GM18508 (cell line): ENCODE data around the gene PAPSS1.
A peak's percentile ranks its signal among the peaks of the same experiment; 100 is the strongest.
"Not testable (repeated sequence)": the region's sequence is repeated elsewhere in the genome, so short reads cannot be mapped to it uniquely, and the experiment has no call there.

Experiments used
- ATAC-seq: cut with Tn5 transposase; IDR thresholded peaks from one replicate; pipeline ENCODE4 v1.9.1; 2021; ENCODE audit warnings: moderate number of reproducible peaks; ENCODE audit not compliant: insufficient read depth, unreplicated experiment

The PAPSS1 gene

DNA sequence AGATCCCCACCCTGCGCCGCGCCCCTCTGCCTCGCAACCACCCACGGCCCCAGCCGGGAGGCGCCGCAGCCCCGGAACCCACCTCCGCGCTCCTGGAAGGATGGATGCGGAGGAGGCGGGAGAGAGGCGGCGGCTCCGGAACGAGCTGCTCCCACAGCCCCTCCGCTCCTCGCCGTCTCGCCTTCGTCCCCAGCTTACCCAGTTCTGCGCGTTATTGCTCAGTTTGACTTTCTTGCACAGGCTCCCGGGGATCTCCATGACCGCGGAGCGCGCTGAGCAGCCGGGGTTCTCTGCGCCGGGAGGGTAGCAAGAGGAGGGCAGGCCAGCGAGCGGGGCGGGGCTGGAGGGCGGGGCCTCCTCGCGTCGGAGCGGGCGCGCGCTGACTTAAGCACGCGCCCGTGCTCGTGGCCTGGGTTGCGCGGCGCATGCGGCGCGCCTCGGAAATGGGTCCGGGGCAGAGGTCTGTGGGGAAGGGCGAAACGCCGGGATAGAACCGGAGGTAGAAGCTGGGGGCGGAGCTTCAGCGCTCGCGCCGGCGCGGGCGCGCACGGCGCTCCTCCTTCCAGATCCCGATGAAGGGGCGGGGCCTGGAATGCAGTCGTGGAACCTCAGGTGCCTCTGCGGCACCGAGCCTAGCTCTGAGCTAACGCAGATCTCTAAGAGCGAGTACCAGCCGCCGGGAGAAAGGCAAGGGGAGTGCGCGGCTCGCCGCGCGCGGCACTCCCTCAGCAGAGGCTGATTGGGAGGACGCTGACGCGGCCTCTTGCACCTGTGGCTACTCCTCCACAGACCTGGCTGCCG lies at the start of gene PAPSS1:
TSS of gene PAPSS1 (minus strand) at position 313 of the 801 bp plus-strand sequence. CDS start at position 258, 55 bp downstream.
- ATAC-seq: peak; percentile 68

DNA sequence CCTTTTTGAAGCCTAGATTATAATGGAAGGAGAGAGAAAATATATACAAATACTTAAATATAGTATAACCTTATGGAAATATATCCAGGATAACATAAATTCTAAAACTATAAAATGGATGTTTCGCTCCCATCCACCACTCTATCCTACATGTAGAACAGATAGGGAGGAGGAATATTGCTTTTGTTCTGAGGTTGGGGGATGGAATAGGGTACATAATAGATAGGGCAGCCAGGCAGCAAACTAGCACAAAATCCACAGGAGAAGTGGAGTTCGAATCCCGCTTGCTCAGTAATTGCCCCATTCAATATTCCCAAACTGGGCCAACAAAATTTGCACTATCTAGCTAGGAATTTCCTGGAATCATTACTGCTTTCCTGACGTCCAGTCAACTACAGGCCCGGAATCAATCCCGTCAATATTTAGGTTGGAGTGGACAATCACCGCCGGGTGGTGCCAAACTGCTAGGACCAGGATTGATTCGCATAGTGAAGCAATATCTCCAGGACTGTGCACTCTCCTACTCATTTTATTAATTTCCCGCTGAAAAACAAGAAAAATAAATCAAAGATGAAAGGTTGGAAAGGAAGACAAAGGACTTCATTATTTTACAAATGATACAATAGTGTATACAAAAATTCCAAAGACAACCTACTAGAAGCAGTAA lies 40.4 kb upstream of the PAPSS1 start:
- ATAC-seq: no peak

DNA sequence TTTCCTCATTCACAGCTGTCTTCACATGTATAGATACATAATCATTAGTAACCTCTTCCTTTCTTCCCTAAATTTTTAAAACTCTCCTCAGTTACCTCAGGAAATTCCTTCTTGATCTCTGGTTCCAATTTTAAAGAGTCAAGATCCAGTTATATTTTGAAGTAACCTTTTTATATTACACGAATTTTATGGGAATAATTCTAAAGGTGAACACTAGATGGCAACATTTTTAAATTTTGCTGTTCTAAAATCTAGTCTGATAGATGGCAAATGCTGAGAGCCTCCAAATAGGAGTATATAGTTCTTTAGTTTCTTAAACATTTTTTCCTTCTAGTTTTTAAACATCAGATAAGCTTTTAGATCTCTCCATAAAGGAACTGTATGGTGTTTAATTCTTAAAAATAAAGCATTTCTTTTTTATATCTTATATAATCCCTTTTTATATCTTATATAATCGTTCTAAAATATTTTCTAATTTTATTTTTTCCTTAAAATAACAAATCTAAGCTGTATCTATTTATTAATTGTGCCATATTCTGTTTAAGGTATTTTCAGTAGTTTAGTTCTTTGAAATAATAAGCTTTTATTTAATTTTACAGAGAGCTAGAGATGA lies 37.9 kb upstream of the PAPSS1 start:
- ATAC-seq: no peak

DNA sequence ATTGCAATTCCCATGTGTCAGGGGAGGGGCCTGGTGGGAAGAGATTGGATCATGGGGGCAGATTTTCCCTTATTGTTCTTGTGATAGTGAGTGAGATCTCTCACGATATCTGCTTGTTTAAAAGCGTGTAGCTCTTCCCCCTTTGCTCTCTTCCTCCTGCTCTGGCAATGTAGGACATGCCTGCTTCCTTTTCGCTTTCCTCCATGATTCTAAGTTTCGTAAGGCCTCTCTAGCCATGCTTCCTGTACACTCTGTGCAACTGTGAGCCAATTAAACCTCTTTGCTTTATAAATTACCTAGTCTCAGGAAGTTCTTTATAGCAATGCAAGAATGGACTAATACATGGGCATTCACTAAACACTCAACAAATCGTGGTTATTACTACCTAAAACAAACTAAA lies 37.2 kb upstream of the PAPSS1 start:
- ATAC-seq: no peak

DNA sequence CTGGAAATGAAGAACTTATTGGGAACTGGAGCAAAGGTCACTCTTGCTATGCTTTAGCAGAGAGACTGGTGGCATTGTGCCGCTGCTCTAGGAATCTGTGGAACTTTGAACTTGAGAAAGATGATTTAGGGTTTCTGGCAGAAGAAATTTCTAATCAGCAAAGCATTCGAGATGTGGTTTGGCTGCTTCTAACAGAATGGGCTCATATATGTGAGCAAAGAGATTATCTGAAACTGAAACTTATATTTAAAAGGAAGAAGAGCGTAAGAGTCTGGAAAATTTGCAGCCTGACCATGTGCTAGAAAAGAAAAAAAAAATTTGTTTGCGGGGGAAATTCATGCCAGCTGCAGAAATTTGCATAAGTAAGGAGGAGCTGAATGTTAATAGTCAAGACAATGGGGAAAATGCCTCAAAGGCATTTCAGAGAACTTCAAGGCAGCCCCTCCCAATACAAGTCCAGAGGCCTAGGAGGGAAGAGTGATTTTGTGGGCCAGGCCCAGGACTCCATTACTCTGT lies 35.9 kb upstream of the PAPSS1 start:
- ATAC-seq: no peak

DNA sequence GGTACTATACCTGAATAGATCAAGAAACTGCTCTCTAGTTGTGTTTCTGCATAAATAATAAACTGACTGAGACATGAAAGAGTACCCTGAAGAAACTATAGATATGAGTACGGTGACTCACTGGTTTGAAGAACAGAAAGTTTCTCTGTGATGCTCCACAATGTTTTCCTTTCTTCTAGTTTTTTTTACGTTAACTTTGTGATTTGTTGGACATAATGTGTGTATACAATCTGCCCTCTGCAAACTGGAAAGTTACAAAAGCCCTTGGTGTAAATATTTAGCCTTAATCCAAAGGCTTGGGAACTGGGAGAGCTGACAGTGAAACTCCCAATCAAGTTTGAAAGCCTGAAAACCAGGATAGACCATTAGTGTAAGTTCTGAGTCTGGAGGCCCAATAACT lies 31.6 kb upstream of the PAPSS1 start:
- ATAC-seq: no peak

DNA sequence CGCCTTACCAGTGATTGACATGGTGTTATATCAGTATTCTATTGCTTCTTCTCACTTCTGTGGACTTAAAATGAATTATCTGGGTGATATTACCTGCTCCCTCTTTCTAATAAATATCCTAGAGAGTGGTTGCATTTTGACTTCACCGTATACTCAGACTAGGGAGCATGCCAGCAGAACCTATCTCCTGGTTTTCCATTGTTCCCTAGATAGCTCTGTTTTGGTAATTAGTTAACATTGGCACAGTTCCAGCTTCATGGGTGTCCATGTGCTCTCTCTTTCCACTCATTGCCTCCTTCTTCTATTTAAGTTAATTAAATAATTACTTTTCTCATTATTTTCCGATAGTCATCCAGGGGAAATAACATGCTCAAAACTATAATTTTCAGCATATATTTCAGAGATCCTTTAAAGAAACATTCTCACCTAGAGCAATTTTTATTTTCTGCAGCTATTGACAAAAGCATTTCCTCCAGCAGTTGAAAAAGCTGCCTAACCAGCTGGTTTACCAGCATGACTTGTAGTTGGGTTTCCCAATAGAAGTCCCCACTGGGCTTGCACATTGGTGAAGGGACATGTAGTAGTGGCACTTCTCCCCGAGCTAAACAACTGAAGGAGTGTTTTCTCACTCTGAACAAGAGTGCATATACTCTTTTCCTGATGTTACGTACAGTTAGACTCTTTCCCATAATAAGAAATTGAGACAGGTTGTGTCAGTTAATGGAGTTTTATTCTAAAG lies 27.9 kb upstream of the PAPSS1 start:
- ATAC-seq: no peak

DNA sequence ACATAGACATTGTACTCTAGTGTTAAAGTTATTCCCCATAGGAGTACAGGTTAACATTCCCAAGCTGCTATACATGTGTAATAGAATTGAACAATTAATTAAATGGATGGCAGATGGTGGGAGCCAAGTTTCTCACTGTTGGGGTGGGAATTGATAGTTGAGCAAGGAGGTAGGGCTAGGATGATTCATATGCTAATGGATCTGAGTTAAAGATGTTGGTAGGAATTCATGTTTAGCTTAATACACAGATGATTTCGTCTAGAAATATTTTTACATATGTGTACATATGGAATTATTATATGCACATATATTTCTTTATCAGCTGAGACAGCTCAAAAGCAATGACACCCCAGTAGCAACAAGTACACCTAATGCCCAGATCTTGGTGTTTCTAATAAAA lies 26.1 kb upstream of the PAPSS1 start:
- ATAC-seq: no peak

DNA sequence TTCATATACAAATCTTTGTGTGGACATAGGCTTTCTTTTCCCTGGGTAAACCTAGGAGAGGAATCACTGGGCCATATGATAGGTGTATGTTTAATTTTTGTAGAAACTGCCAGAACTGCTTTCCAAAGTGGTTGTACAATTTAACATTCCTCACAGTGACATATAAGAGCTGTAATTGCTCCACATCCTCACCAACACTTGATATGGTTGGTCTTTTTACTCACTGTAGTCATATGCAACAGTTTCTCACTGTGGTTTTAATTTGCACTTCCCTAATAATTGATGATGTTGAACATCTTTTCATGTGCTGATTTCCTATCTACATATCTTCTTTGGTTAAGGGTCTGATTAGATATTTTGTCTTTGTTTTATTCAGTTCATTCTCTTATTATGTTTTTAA lies 24.5 kb upstream of the PAPSS1 start:
- no peak for ATAC-seq

DNA sequence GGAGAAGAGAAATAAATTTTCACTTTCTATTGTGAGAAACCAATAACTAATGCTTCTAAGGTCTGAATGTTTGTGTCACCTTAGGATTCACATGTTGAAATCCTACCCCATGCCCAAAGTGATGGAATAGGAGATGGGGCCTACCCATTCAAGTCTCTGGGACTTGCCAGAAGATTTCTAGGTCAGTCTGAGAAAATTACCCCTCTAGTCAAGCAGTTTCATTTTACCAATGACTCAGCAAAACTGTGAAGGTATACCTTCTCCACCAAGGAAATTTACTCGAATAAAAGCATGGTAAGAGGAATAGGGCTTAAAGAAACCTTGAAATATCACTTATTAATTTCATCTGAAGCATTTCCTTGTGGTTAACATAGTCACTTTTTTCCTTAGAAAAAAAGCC lies 23.5 kb upstream of the PAPSS1 start:
- no peak for ATAC-seq

DNA sequence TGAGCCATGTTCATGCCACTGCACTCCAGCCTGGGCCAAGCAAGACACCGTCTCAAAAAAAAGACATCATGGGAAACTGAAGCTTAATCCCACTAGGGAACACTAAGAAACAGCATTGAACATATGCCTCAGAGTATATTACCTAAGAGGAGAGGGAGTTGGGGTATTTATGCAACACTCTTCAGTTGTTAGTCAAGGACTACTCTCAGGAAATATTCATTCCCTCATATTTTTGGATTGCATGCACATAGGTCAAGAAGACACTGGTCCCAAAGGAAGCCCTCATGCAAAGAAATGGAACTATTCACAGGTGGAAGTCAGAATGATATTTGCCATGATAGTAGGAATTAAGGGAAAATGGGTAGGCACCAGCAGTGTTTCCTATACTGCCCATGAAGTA lies 22.8 kb upstream of the PAPSS1 start:
- ATAC-seq: no peak

DNA sequence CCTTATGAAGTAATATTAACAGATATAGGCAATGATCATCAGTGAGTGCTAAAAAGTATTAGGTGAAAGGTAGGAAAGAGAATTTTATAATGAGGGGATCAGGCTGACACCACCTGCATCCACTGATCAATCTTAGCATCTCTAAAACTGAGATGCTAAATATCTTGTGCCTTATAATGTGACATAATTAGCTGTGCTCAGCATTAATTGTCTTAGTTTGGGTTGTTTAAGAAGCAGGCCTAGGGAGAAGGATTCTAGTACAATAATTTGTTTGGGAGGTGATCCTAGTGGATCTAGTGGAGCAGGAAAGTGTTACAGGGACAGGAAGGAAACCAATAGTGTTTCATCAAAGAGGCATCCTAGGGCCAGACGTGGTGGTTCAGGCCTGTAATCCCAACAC lies 22.2 kb upstream of the PAPSS1 start:
- no peak for ATAC-seq

DNA sequence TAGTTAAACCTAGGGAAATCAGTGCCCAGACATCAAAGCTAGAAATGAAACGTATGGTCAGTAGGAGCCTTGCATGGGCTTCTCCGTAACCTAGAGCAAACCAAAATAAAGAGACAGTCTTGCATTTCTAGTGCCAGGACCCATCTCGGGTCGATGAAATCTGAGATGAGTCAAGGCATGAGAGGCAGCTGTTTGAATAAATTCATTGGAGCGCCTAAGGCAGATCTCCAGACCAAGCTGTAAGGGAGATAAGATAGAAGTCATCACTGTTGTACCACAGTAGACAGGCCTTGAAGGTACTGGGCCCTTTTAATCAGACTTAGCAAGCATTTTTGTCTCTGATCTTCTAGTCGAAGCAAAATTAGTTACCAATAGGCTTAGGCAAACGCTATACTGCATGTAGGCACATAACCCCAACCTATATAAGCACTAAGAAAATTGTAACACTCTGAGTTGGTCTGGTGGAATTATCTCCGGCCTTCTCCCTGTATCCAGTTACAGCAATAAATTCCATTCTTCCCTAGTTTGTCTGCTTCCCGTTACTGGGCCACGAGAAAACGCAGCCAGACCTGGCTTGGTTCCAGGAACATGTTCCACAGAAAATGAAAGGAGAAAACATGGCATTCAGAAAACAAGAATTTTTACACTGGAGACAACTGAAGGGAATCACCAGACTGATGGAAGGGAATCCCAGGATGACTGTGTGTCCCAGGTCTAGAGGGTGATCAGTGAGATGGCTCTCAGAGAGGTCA lies 21.1 kb upstream of the PAPSS1 start:
- no peak for ATAC-seq

DNA sequence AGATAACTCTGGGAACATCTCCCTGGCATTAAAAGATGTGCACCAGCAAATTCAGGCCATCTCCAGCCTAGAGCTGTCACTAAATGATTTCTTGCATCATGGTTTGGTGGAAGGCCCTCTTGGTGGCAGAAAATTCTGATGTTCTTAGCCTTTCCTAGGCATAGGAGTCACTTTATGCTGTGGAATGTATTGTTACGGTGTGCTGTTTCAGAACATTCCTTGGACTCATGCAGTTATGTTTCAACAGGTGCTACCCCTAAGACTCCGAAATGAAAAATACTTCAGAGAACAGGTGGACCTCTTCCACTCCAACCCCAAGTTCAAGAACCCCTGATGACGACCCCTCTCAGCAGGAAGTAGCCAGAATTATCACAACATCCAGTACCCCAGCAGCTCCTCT lies 20.3 kb upstream of the PAPSS1 start:
- ATAC-seq: no peak

DNA sequence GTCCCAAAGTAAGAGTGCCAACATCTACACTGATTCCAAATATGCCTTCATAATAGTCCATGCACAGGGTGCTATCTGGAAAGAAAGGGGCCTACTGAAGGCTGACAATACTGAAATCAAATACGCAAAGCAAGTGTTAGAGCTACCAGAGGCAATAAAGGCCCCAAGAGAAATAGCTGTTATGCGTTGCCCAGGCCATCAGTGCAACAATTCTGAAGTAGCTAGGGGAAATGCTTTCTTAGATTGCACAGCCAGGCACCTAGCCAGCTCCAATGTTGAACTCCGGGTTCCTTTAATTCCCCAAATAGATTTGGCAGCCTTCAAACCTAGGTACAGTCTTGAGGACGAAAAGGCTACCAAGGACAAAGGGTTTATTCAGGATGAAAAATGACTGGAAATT lies 17.4 kb upstream of the PAPSS1 start:
- ATAC-seq: no peak

DNA sequence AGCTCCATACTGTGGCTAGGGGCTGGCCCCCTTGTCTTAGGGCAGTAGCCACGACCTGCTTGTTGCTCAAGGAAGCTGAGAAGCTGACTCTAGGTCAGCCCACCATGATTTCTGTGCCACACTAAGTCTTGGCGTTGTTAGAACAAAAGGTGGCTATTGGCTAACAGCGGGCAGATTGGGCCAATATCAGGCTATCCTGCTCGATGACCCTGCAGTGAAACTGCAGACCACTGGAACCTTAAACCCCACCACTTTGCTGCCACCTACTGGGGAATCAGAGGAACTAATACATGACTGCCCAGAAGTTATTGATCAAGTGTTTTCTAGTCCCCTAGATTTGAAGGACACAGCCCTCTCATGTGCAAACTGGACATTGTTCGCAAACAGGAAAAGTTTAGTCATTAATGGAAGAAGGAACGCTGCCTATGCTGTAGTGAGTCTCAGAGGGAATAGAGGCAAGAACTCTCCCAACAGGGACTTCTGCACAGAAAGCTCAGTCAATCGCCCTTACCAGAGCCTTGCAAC lies 17.0 kb upstream of the PAPSS1 start:
- peak; percentile 58 for ATAC-seq

DNA sequence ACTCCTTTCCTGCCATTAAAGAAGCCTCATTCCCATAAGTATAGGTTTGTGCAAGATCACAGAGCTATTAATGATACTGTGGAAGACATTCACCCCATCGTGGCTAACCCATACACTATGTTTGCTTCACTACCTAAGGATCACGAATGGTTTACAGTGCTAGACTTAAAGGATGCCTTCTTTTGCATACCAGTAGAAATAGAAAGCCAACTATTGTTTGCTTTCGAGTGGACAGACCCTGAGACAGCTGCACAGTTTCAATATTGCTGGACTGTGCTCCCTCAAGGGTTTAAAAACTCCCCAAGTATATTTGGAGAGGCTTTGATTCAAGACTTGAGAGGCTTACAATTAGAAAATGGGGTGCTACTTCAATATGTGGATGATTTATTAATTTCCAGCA lies 16.0 kb upstream of the PAPSS1 start:
- peak; percentile 64 for ATAC-seq

DNA sequence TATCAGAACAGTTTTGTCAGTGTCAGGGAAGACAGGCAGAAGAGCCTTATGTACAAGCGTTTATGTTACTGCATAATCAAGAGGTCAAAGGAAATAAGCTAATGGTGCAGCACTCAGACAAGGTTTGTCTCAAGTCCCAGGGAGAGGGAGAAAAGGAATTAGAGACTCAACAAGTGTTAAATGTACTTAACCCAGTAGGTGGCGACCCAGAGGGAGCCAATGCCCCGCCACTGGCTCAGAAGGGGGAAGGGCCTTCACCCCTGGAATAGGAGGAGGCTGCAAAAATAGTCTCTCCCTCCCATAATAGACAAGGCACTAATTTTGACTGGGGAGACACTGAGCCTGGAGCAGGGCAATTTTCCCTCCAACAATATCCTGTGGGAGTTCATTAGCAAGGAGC lies 14.1 kb upstream of the PAPSS1 start:
- no peak for ATAC-seq

DNA sequence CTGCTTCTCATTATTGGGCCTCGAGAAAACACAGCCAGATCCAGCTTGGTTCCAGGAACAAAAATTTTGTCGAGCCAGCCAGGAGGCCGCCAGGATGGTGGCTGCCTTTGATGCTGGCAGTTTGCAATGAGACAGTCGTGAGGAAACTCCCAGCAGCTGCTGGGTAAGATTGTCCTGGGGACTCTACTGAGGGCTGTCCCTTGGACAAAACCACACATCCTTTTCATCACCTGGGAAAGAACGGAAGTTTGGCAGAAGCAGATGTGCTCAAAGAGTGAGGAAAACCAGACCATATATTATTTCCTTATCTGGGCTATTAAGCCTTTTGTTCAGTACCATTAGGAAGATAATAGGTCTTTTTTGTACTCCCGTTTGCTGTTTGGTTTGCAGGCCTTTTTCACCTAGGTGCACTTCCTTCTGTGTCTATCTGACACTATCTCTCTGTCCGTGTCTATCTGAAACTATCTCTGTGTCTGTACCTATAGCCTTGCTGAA lies 13.4 kb upstream of the PAPSS1 start:
- no peak for ATAC-seq

DNA sequence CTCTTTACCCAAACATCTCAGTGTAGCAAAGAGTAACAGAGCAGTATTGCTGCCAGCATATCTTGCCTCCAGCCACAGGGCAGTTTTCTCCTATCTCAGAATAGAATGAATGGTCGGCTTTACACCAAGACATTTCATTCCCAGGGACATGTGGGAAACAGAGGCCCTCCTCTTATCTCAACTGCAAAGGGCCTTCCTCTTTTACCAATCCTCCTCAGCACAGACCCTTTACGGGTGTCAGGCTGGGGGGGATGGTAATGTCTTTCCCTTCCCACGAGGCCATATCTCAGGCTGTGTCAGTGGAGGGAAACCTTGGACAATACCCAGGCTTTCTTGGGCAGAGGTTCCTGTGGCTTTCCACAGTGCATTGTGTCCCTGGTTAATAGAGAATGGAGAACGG lies 9.0 kb upstream of the PAPSS1 start:
- not testable (repeated sequence) for ATAC-seq
